ENCODE results near the gene SMYD3.

- no peak for TF ChIP-seq CTCF (IDR thresholded peaks at IDR 0.05)
- TF ChIP-seq POLR2A (IDR thresholded peaks at IDR 0.05) = no peak
Measured at GRCh38 chr1:245939756-245940345, 567.2 kb downstream of the SMYD3 start.

All from heart left ventricle (tissue), 13 donors.